GM21367 (cell line): ENCODE data around the gene CYP46A1.
"Not testable (repeated sequence)": the region's sequence is repeated elsewhere in the genome, so short reads cannot be mapped to it uniquely, and the experiment has no call there.

Source experiments
- ATAC-seq: cut with Tn5 transposase; IDR thresholded peaks from one replicate; pipeline ENCODE4 v1.9.1; 2021; ENCODE audit not compliant: unreplicated experiment

Gene CYP46A1

GRCh38 chr14:99754141-99755067, 70.3 kb downstream of the CYP46A1 start:
- ATAC-seq: no peak

- ATAC-seq: no peak
These were observed 70.9 kb downstream of the CYP46A1 start for GRCh38 chr14:99755068-99755405.

GRCh38 chr14:99755629-99756603, 71.8 kb downstream of the CYP46A1 start:
- ATAC-seq: no peak

- ATAC-seq: no peak
These were observed 72.7 kb downstream of the CYP46A1 start for GRCh38 chr14:99756796-99757195.

DNA sequence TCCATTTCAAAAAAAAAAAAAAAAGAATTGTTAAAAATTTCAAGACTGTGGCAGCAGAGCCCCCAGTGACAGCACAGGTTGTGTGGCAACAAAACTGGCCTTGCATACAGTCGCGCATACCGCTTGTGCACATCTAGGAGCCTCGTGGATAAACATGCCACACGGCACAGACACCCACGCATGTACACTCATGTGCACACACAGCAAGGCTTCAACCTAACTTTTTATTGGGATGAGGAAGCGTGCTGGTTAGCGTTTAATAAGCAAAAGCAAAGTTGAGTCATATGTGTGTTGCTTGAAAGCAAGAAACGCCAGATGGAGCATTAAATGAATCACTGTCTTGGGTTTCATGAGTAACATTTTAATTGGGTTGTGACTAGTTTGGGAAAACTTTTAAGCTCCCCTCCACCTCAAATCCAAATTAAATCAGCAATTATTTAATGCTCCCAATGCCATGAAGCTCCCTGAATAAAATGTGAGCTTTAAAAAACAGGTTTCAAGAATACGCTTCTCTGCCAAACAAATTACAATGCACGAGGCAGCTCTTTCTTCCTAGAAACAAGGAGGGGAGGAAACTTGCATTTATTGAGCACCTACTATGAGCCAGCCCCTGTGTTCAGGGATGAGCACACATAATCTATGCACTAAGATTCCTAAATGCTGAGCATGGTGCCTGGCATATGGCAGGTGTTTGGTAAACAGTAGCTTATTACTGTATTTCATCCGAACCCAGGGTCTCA, 73.4 kb downstream of the CYP46A1 start:
- ATAC-seq: no peak

- ATAC-seq: no peak
These were observed 74.2 kb downstream of the CYP46A1 start for GRCh38 chr14:99758121-99758821.

DNA sequence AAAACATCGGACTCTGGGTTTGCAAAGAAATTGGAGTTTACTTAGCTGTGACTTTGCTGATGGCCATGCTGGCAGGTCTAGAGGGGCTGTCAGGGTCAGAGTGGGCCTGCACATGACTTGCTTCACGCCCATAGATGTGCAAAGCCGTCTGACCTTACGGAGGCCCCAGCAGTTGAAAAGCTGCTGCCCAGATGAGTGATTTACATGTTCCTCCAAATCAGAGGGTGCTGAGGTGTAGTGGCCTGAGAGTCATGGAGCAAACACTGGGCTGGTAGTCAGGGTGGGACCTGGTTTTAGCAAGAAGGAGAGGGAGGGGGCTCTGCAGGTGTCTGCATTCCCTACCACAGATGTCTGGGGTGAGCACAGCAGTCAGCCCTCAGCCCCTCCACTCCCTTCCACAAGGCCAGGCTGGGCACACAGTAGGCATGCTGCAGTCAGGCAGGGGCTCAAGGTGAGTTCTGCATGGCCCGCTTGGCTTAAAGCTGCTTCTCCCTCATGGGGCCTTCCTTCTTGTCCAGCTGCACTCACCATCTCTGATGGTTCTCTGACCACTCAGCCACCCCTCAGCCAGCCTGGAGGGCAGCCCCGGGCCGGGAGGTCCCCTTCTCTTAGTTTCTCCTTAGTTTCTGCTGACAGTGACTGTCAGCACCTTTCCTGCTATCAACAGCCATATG, 74.9 kb downstream of the CYP46A1 start:
- ATAC-seq: no peak

DNA sequence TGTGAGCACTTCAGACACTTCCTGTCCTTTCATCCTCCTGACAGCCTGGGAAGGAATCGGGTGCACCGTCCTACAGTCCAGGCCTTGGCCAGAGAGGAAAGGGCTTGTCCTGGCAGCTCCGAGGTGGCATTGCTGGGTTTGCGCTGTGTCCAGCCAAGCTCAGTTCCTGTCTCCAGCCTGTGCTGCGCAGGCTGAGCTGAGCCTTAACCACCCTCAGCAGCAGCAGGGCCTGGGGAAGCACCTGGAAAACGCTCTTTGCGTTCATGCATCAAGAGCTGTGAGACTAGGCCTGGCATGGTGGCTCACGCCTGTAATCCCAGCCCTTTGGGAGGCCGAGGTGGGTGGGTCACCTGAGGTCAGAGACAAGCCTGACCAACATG, 75.4 kb downstream of the CYP46A1 start:
- ATAC-seq: no peak

- ATAC-seq: no peak
These were observed 76.7 kb downstream of the CYP46A1 start for GRCh38 chr14:99760817-99761216.

DNA sequence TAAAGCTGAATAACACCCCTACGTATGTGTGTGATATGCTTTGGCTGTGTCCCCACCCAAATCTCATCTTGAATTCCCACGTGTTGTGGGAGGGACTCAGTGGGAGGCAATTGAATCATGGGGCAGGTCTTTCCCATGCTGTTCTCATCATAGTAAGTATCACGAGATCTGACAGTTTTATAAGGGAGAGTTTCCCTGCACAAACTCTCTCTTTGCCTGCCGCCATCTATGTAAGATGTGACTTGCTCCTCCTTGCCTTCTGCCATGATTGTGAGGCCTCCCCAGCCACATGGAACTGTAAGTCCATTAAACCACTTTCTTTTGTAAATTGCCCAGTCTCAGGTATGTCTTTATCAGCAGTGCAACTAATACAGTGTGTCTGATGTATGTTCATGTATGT, 78.8 kb downstream of the CYP46A1 start:
- ATAC-seq: not testable (repeated sequence)

- no peak for ATAC-seq
These were observed 79.6 kb downstream of the CYP46A1 start for GRCh38 chr14:99763527-99764221.

DNA sequence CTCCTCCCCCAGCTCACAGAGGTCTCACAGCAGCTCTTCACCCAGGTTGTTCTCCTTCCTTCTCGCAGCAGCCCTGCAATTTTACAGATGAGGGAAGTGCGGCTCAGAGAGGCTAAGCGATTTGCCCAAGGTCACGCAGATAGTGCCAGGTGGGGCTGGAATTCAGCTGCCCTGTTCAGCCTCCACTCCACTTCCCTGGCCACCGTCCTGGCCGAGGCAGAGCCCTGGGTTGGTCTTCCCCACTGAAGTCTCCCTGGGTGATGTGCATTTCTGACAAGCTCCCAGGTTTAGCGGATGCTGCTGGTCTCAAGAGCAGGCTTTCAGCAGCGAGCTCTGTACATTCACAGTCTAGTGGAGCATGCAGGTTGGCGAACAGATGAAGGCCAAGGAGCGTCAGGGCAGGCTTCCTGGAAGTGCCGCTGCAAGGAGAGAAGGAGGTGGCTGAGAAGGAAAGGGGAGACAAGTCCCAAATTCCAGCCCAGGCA, 80.2 kb downstream of the CYP46A1 start:
- no peak for ATAC-seq

DNA sequence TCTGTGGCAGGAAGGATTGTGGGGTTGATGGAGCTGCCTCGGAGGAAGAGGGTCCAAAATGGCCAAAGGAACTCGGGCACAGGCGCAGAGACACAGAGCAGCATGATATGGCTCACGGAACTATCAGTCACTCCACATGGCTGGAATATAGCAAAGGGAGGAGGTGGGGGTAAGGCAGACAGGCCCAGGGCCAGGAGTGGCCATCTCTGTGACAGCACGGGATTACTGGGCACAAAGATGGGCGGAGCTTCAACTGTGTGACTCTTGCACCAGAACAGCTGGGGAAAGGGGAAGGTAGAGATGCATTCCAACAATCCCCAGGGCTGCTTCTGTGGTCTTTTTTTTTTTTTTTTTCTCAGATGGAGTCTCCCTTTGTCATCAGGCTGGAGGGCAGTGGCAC, 84.3 kb downstream of the CYP46A1 start:
- ATAC-seq: no peak

GRCh38 chr14:99769123-99769522, 85.0 kb downstream of the CYP46A1 start:
- no peak for ATAC-seq

GRCh38 chr14:99769799-99770198, 85.7 kb downstream of the CYP46A1 start:
- no peak for ATAC-seq

DNA sequence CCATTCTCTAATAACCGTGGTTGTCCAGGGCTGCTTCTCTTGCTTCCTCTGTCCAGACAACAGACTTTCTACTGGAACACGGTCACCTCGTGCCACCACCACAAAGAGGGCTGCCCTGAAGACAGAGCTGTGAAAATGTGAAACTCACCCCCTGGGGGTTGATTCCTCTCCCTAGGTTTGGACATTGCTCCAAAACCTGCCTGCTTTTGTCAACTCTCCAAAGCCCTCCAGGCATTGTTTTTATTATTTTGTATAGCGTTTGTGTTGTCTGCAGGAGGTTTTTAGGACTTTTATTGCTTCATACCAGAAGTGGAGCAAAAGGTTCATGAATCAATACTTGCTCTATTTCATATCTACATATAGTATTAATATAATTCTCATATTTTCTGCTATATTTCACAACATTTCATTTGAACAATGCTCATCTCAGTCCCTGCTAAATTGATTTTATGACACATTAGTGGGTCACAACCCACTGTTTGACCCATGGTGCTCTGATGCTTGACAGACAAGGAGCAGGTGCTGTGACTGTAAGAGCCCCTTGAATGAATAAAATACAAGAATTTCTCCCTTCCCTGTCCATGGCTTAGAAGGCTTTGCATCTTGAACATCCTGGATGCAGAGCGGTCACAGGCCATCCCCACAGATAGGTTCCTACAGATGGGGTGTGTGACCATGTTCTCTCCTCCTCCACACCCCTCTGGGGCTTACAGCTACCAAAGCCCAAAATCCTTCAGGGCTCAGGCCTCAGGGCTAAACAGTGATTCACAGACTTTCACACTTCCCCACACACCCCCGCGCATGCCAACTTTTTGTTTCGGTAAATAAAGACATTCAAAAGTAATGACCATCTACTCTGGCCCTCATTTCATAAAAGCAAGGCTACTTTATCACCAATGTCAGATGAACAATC, 88.5 kb downstream of the CYP46A1 start:
- ATAC-seq: no peak

DNA sequence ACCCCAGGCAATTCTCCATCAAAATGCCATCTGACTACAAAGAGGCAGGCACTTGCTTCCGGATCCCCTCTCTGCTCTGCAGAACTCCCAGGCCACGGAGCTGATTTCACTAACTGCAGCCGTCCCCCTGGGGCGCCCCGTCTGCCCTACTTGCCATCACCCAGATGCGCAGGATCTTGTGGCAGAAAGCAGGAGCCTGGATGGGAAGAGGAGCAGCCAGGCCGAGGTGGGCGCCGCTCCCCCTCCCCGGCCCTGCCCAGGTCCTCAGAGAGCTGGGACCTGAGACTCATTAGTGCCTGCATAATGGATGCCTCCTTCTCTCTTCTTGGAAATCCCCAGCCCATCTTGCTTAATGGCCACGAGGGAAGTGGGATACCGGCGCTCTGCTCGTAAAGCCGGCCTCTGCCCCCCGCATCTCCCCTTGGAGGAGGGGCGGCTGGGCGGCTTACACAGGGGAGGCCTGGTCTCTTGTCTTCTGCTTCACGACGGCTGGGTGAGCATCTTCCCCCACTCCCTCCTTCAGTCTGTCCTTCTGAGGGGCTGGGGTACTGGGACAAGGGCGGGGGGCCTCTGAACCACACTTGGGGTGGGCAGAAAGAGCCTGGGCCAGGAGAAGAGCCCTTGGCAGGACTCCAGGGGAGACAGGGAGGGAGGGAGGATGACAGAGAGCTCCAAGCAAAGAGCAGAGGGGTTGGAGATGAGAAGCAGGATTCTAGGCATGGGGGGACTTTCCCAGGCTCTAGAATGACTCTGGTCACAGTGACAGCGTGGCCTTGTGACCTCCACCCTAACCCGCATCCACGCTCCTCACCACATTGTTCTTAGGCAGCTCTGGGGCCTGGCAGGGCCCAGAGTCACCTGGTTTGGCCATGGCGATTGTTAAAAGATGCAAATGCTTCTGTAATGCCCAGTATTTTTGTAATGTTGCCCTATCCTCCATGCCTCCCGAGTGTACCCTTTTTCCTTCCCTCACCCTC, 89.7 kb downstream of the CYP46A1 start:
- no peak for ATAC-seq
